Hepatocyte (in vitro differentiated cells): ENCODE data around the gene FOXN3. TPM values are rescaled to one million over a fixed set of nuclear protein-coding genes. Genes with fewer than 3 reads are reported as not detected.

Experiments
- DNase-seq: peaks from one replicate; pipeline ENCODE4 v3.0.0-alpha.2; 2016; ENCODE audit warnings: low spot score
- H2AFZ ChIP-seq: fragments of 200-600 bp; sonication (generic); 2 replicates; pipeline ENCODE4 v1.6.0; 2016; ENCODE audit warnings: antibody characterized with exemption, mild to moderate bottlenecking
- H3K27ac ChIP-seq: fragments of 200-600 bp; sonication (generic); 2 replicates; pipeline ENCODE4 v1.5.1; 2016; ENCODE audit warnings: mild to moderate bottlenecking
- H3K27me3 ChIP-seq: fragments of 200-600 bp; sonication (generic); 2 replicates; pipeline ENCODE4 v1.6.1; 2016
- H3K36me3 ChIP-seq: fragments of 200-600 bp; sonication (generic); replicated peaks from 2 replicates; pipeline ENCODE4 v1.5.1; 2016; ENCODE audit warnings: low read depth; ENCODE audit not compliant: insufficient read depth
- H3K4me1 ChIP-seq: fragments of 200-600 bp; sonication (generic); 2 replicates; pipeline ENCODE4 v1.5.1; 2016; ENCODE audit warnings: mild to moderate bottlenecking, moderate library complexity; ENCODE audit not compliant: insufficient read depth
- H3K4me2 ChIP-seq: fragments of 200-600 bp; sonication (generic); 2 replicates; pipeline ENCODE4 v1.6.0; 2016
- H3K4me3 ChIP-seq: fragments of 200-600 bp; sonication (generic); 2 replicates; pipeline ENCODE4 v1.5.1; 2016; ENCODE audit warnings: mild to moderate bottlenecking
- H3K79me2 ChIP-seq: fragments of 200-600 bp; sonication (generic); 2 replicates; pipeline ENCODE4 v1.6.0; 2017; ENCODE audit warnings: mild to moderate bottlenecking
- H3K9me2 ChIP-seq: fragments of 200-600 bp; sonication (generic); replicated peaks from 2 replicates; pipeline ENCODE4 v1.6.0; 2017; ENCODE audit warnings: mild to moderate bottlenecking; ENCODE audit not compliant: insufficient read depth
- H3K9me3 ChIP-seq: fragments of 200-600 bp; sonication (generic); 2 replicates; pipeline ENCODE4 v1.5.1; 2016; ENCODE audit warnings: low read depth, mild to moderate bottlenecking
- H4K20me1 ChIP-seq: fragments of 200-600 bp; sonication (generic); 2 replicates; pipeline ENCODE4 v1.6.0; 2016; ENCODE audit warnings: mild to moderate bottlenecking; ENCODE audit not compliant: insufficient read depth, poor library complexity, severe bottlenecking
- CTCF ChIP-seq: fragments of 200-600 bp; sonication (generic); IDR thresholded peaks from 2 replicates; pipeline ENCODE4 v1.5.1; 2016; ENCODE audit warnings: antibody characterized with exemption, mild to moderate bottlenecking; ENCODE audit not compliant: poor library complexity
- EZH2 ChIP-seq: fragments of 200-600 bp; sonication (generic); IDR thresholded peaks from 2 replicates; pipeline ENCODE4 v1.6.1; 2016; ENCODE audit warnings: antibody characterized with exemption, mild to moderate bottlenecking, borderline replicate concordance
- EZH2phosphoT487 ChIP-seq: fragments of 200-600 bp; sonication (generic); IDR thresholded peaks from one replicate; pipeline ENCODE4 v1.6.1; 2018; ENCODE audit warnings: antibody characterized with exemption, mild to moderate bottlenecking, low read depth, moderate library complexity; ENCODE audit not compliant: unreplicated experiment, severe bottlenecking
- WGBS: methylation state at CpG from one replicate; pipeline ENCODE4 v1.1.6; 2016; ENCODE audit warnings: low lambda C conversion rate; ENCODE audit errors: missing lambda C conversion rate; 5-methylcytosine and 5-hydroxymethylcytosine counted together
- polyA plus RNA-seq: library from polyadenylated mRNA; unstranded; fragments of >200 nt; fragmentation: Nextera tagmentation; extraction: Ambion mirVana; gene quantifications from 2 replicates; pipeline ENCODE4 v1.2.1, GENCODE V29; 2016
- total RNA-seq: library from RNA; depleted of rRNA; stranded (reverse); fragments of >200 nt; gene quantifications from 2 replicates; pipeline ENCODE4 v1.2.3, GENCODE V29; 2014

Gene FOXN3
- total and polyA plus RNA-seq, 2 experiments from 2014 or later = 42.2 to 47.6 TPM

- Histone ChIP-seq H4K20me1 (peaks cover 2% of the 10 kb centered on the region), H3K27ac (no peak overlapping the region), H3K9me3 (no peaks in the 10 kb centered on the region), H3K9me2 (no peaks in the 10 kb centered on the region), H3K79me2 (peaks cover 47% of the 10 kb centered on the region), H3K4me2 (no peak overlapping the region), H3K36me3 (no peaks in the 10 kb centered on the region), H3K4me1 (peaks cover 7% of the 10 kb centered on the region), H3K27me3 (no peaks in the 10 kb centered on the region), H3K4me3 (no peak overlapping the region), H2AFZ (no peak overlapping the region)
- no peak for DNase-seq
- TF ChIP-seq EZH2phosphoT487 = no peak
- no peak for TF ChIP-seq EZH2
- no peak for TF ChIP-seq CTCF
- WGBS = 89% methylated on average over 8 of the region's 8 CpGs
Observed at GRCh38 chr14:89246290-89246689, 170.7 kb downstream of the FOXN3 start.

- Histone ChIP-seq H3K27me3 (no peaks in the 10 kb centered on the region), H3K36me3 (no peaks in the 10 kb centered on the region), H4K20me1 (no peaks in the 10 kb centered on the region), H3K27ac (no peak overlapping the region), H3K9me2 (no peaks in the 10 kb centered on the region), H3K9me3 (no peaks in the 10 kb centered on the region), H3K4me1 (peaks cover 7% of the 10 kb centered on the region), H3K79me2 (peaks cover 49% of the 10 kb centered on the region), H3K4me3 (no peak overlapping the region), H3K4me2 (no peak overlapping the region), H2AFZ (no peak overlapping the region)
- WGBS = 88% methylated on average over 9 of the region's 9 CpGs
- no peak for DNase-seq
- TF ChIP-seq EZH2 (no peak), CTCF (no peak), EZH2phosphoT487 (no peak)
Observed at GRCh38 chr14:89245802-89246201, 171.2 kb downstream of the FOXN3 start.

GRCh38 chr14:89244720-89245119, 172.3 kb downstream of the FOXN3 start:
- H3K79me2 ChIP-seq = peaks cover 49% of the 10 kb centered on the region
- TF ChIP-seq CTCF (no peak), EZH2phosphoT487 (no peak), EZH2 (no peak)
- WGBS = 78% methylated on average over 6 of the region's 6 CpGs

GRCh38 chr14:89243741-89244140, 173.3 kb downstream of the FOXN3 start:
- no peak overlapping the region for H3K27ac ChIP-seq
- no peaks in the 10 kb centered on the region for H3K36me3 ChIP-seq
- H3K4me3 ChIP-seq = no peak overlapping the region
- H4K20me1 ChIP-seq = no peaks in the 10 kb centered on the region
- no peaks in the 10 kb centered on the region for H3K9me3 ChIP-seq
- no peaks in the 10 kb centered on the region for H3K27me3 ChIP-seq
- no peak overlapping the region for H2AFZ ChIP-seq
- no peak for TF ChIP-seq EZH2
- no peak for TF ChIP-seq EZH2phosphoT487
- no peak for TF ChIP-seq CTCF
- peaks cover 50% of the 10 kb centered on the region for H3K79me2 ChIP-seq
- peaks cover 6% of the 10 kb centered on the region for H3K4me1 ChIP-seq
- no peak overlapping the region for H3K4me2 ChIP-seq
- DNase-seq = no peak
- no peaks in the 10 kb centered on the region for H3K9me2 ChIP-seq
- 90% methylated on average over 6 of the region's 6 CpGs for WGBS

More at GRCh38 chr14:89244720-89245119, 172.3 kb downstream of the FOXN3 start:
- DNase-seq = no peak
- Histone ChIP-seq H3K4me1 (peaks cover 7% of the 10 kb centered on the region), H3K36me3 (no peaks in the 10 kb centered on the region), H3K4me3 (no peak overlapping the region), H3K9me3 (no peaks in the 10 kb centered on the region), H3K27me3 (no peaks in the 10 kb centered on the region), H4K20me1 (no peaks in the 10 kb centered on the region), H3K4me2 (no peak overlapping the region), H3K27ac (no peak overlapping the region), H3K9me2 (no peaks in the 10 kb centered on the region), H2AFZ (no peak overlapping the region)
